H9 (cell line): Measurements from ENCODE around the gene PLK3. TPM values are rescaled to one million over a fixed set of nuclear protein-coding genes. Genes with fewer than 3 reads are reported as not detected.

Source experiments
- DNase-seq: peaks from one replicate; pipeline ENCODE4 v3.0.0-alpha.2; 2017
- H2AFZ ChIP-seq: one replicate; pipeline ENCODE4 v1.6.1; 2013; ENCODE audit warnings: mild to moderate bottlenecking, low read length, control low read depth, moderate library complexity
- H2AK5ac ChIP-seq: 2 replicates; pipeline ENCODE4 v1.6.1; 2013; ENCODE audit warnings: low read length, control low read depth, mixed read lengths; ENCODE audit not compliant: insufficient read length
- H2BK120ac ChIP-seq: one replicate; pipeline ENCODE4 v1.6.1; 2013; ENCODE audit warnings: low read depth, mild to moderate bottlenecking, low read length, control low read depth, inconsistent platforms; ENCODE audit not compliant: poor library complexity, severe bottlenecking
- H2BK12ac ChIP-seq: 2 replicates; pipeline ENCODE4 v1.6.1; 2013; ENCODE audit warnings: low read length, control low read depth, mixed read lengths, low read depth; ENCODE audit not compliant: insufficient read length
- H2BK15ac ChIP-seq: 2 replicates; pipeline ENCODE4 v1.6.1; 2013; ENCODE audit warnings: low read depth, low read length, control low read depth
- H2BK20ac ChIP-seq: one replicate; pipeline ENCODE4 v1.6.1; 2013; ENCODE audit warnings: low read depth, mild to moderate bottlenecking, low read length, control low read depth, inconsistent platforms; ENCODE audit not compliant: poor library complexity, severe bottlenecking
- H2BK5ac ChIP-seq: 2 replicates; pipeline ENCODE4 v1.6.1; 2013; ENCODE audit warnings: low read length, control low read depth, mixed read lengths; ENCODE audit not compliant: insufficient read length
- H3K14ac ChIP-seq: 2 replicates; pipeline ENCODE4 v1.6.1; 2013; ENCODE audit warnings: low read length, control low read depth; ENCODE audit not compliant: insufficient read depth
- H3K18ac ChIP-seq: 2 replicates; pipeline ENCODE4 v1.6.1; 2013; ENCODE audit warnings: low read depth, mild to moderate bottlenecking, mixed read lengths, low read length, control low read depth; ENCODE audit not compliant: insufficient read length
- H3K23ac ChIP-seq: 2 replicates; pipeline ENCODE4 v1.6.1; 2013; ENCODE audit warnings: low read length, control low read depth, mixed read lengths, low read depth; ENCODE audit not compliant: insufficient read length
- H3K23me2 ChIP-seq: 2 replicates; pipeline ENCODE4 v1.6.1; 2013; ENCODE audit warnings: low read depth, mild to moderate bottlenecking, mixed read lengths, low read length, control low read depth; ENCODE audit not compliant: insufficient read length, poor library complexity, severe bottlenecking
- H3K27ac ChIP-seq: 2 replicates; pipeline ENCODE4 v1.5.1; 2013; ENCODE audit warnings: low read length, control low read depth, mixed read lengths, low read depth; ENCODE audit not compliant: insufficient read length
- H3K27me3 ChIP-seq: 2 replicates; pipeline ENCODE4 v1.6.1; 2013; ENCODE audit warnings: low read length, control low read depth, inconsistent platforms; ENCODE audit not compliant: insufficient read depth
- H3K4ac ChIP-seq: 2 replicates; pipeline ENCODE4 v1.6.1; 2013; ENCODE audit warnings: low read depth, mild to moderate bottlenecking, control low read depth, inconsistent platforms, low read length, moderate library complexity
- H3K4me1 ChIP-seq: 2 replicates; pipeline ENCODE4 v1.6.1; 2013; ENCODE audit warnings: low read length, control low read depth, inconsistent platforms; ENCODE audit not compliant: insufficient read depth
- H3K4me2 ChIP-seq: 2 replicates; pipeline ENCODE4 v1.6.1; 2013; ENCODE audit warnings: low read length, control low read depth, mixed read lengths; ENCODE audit not compliant: insufficient read length, insufficient read depth
- H3K56ac ChIP-seq: 2 replicates; pipeline ENCODE4 v1.6.1; 2013; ENCODE audit warnings: low read depth, mild to moderate bottlenecking, mixed read lengths, low read length, control low read depth; ENCODE audit not compliant: insufficient read length
- H3K79me1 ChIP-seq: 2 replicates; pipeline ENCODE4 v1.6.1; 2013; ENCODE audit warnings: low read depth, mild to moderate bottlenecking, moderate library complexity, low read length, control low read depth, inconsistent platforms; ENCODE audit not compliant: insufficient read depth, poor library complexity, severe bottlenecking
- H3K79me2 ChIP-seq: 2 replicates; pipeline ENCODE4 v1.6.1; 2013; ENCODE audit warnings: low read length, control low read depth, inconsistent platforms; ENCODE audit not compliant: insufficient read depth
- H3K9ac ChIP-seq: 2 replicates; pipeline ENCODE4 v1.6.1; 2013; ENCODE audit warnings: low read length, control low read depth, mixed read lengths; ENCODE audit not compliant: insufficient read length; ENCODE audit errors: extremely low read depth
- H3K9me3 ChIP-seq: one replicate; pipeline ENCODE4 v1.6.1; 2013; ENCODE audit warnings: low read depth, low read length, inconsistent platforms; ENCODE audit not compliant: control insufficient read depth
- H3T11ph ChIP-seq: one replicate; pipeline ENCODE4 v1.6.1; 2013; ENCODE audit warnings: mild to moderate bottlenecking, low read length, control low read depth, inconsistent platforms
- H4K20me1 ChIP-seq: one replicate; pipeline ENCODE4 v1.6.1; 2013; ENCODE audit not compliant: control insufficient read depth, insufficient read length, insufficient read depth
- H4K5ac ChIP-seq: 2 replicates; pipeline ENCODE4 v1.6.1; 2013; ENCODE audit warnings: low read depth, mild to moderate bottlenecking, mixed read lengths, low read length, control low read depth; ENCODE audit not compliant: insufficient read length
- H4K8ac ChIP-seq: replicated peaks from 2 replicates; pipeline ENCODE4 v1.6.1; 2013; ENCODE audit warnings: low read length, control low read depth, mixed read lengths, low read depth; ENCODE audit not compliant: insufficient read length
- H4K91ac ChIP-seq: 2 replicates; pipeline ENCODE4 v1.6.1; 2013; ENCODE audit warnings: low read depth, mild to moderate bottlenecking, moderate library complexity, mixed read lengths, low read length, control low read depth; ENCODE audit not compliant: insufficient read length
- H3K27ac Mint-ChIP-seq, 3 experiments: 2 replicates in 2 of 3; 3 replicates in 1 of 3; pipeline ENCODE4 v1.8.0; 2020 to 2021; ENCODE audit warnings: mixed read lengths in 3 of 3, mild to moderate bottlenecking in 1 of 3, moderate library complexity in 1 of 3
- H3K27me3 Mint-ChIP-seq: 2 replicates; pipeline ENCODE4 v1.8.0; 2021; ENCODE audit warnings: low read depth, mild to moderate bottlenecking, moderate library complexity, mixed read lengths
- H3K36me3 Mint-ChIP-seq, 3 experiments: 2 replicates in 2 of 3; 3 replicates in 1 of 3; pipeline ENCODE4 v1.8.0; 2020 to 2021; ENCODE audit warnings: low read depth in 3 of 3, mixed read lengths in 3 of 3; ENCODE audit not compliant: insufficient read depth in 1 of 3
- H3K4me1 Mint-ChIP-seq, 2 experiments: 2 replicates each; pipeline ENCODE4 v1.8.0; 2020; ENCODE audit warnings: mixed read lengths in 2 of 2
- H3K4me3 Mint-ChIP-seq, 2 experiments: 2 replicates in 1 of 2; 3 replicates in 1 of 2; pipeline ENCODE4 v1.8.0; 2020 to 2021; ENCODE audit warnings: mild to moderate bottlenecking in 2 of 2, mixed read lengths in 2 of 2, moderate library complexity in 1 of 2
- H3K9me3 Mint-ChIP-seq, 2 experiments: 2 replicates in 1 of 2; 3 replicates in 1 of 2; pipeline ENCODE4 v1.8.0; 2020; ENCODE audit warnings: mild to moderate bottlenecking in 2 of 2, mixed read lengths in 2 of 2, moderate library complexity in 1 of 2
- WGBS: extraction: QIAGEN DNeasy Blood & Tissue Kit; methylation state at CpG from one replicate; pipeline ENCODE4 v1.1.7; 2013; ENCODE audit warnings: missing lambda C conversion rate, low lambda C conversion rate, mixed read lengths; ENCODE audit not compliant: insufficient read length; ENCODE audit errors: extremely low coverage; 5-methylcytosine and 5-hydroxymethylcytosine counted together
- total RNA-seq: library from RNA; stranded (reverse); gene quantifications from 2 replicates; pipeline ENCODE4 v1.2.1, GENCODE V29; 2021
- TF ChIP-seq, protein P1 (sequence below): fragments of 200-600 bp; sonication (generic); conservative IDR thresholded peaks from 3 replicates; pipeline ENCODE4 v1.8.0; 2021; ENCODE audit warnings: antibody characterized with exemption, mild to moderate bottlenecking

Gene PLK3
- total RNA-seq, 1 experiment from 2014 or later: 14.7 TPM

DNA sequence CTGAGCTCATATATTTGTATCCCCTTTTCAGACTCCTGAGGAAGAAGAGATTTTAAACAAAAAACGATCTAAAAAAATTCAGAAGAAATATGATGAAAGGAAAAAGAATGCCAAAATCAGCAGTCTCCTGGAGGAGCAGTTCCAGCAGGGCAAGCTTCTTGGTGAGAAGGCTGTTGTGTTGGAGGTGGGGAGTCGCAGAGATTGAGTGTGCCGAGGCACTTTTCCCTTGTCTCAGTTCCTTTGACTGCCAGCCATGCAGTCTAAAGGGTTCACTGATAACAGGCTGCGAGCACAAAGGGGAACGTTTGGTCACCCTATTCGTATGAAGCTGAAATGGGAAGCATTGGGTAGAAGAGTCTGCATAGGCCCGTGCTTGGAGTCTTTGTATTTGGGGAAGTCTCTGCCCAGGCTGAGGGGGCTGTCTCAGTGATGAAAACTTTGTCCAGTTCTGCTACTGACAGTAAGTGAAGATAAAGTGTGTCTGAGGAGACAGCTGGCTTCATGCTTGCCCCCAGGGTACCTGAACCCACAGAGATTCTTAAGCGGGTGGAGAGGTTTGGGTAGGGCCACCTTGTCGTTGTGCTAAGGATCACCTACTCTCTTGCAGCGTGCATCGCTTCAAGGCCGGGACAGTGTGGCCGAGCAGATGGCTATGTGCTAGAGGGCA, 22.1 kb upstream of the PLK3 start:
- Mint-ChIP-seq H3K27ac (peak overlapping the region in 2 of 3 experiments; percentile 87 to 95; a peak in 3 of 7 replicates), H3K27me3 (no peaks in the 10 kb centered on the region), H3K36me3 (peaks cover 33 to 68% (median 52%) of the 10 kb centered on the region in 3 experiments), H3K9me3 (0 out of 5 replicates have a peak, but pooled peaks cover 0 to 4% of the 10 kb centered on the region in 2 experiments), H3K4me3 (peak overlapping the region; percentile 81 to 95), H3K4me1 (peaks cover 18 to 22% of the 10 kb centered on the region in 2 experiments)
- H4K91ac ChIP-seq: no peak overlapping the region
- H3K27ac ChIP-seq: no peak overlapping the region
- H2BK15ac ChIP-seq: no peak overlapping the region
- no peak overlapping the region for H2AK5ac ChIP-seq
- DNase-seq: no peak
- peaks cover 2% of the 10 kb centered on the region for H3K79me1 ChIP-seq
- H3K18ac ChIP-seq: no peak overlapping the region
- peaks cover 4% of the 10 kb centered on the region for H4K20me1 ChIP-seq
- H2BK12ac ChIP-seq: no peak overlapping the region
- no peak overlapping the region for H4K5ac ChIP-seq
- H4K8ac ChIP-seq: no peak overlapping the region
- H3K79me2 ChIP-seq: peaks cover 17% of the 10 kb centered on the region; the same call in 1 of the 2 replicates
- H3T11ph ChIP-seq: no peak overlapping the region
- H3K4ac ChIP-seq: no peak overlapping the region
- H3K9ac ChIP-seq: no peak overlapping the region
- H3K23ac ChIP-seq: no peak overlapping the region
- TF ChIP-seq, protein P1, sequence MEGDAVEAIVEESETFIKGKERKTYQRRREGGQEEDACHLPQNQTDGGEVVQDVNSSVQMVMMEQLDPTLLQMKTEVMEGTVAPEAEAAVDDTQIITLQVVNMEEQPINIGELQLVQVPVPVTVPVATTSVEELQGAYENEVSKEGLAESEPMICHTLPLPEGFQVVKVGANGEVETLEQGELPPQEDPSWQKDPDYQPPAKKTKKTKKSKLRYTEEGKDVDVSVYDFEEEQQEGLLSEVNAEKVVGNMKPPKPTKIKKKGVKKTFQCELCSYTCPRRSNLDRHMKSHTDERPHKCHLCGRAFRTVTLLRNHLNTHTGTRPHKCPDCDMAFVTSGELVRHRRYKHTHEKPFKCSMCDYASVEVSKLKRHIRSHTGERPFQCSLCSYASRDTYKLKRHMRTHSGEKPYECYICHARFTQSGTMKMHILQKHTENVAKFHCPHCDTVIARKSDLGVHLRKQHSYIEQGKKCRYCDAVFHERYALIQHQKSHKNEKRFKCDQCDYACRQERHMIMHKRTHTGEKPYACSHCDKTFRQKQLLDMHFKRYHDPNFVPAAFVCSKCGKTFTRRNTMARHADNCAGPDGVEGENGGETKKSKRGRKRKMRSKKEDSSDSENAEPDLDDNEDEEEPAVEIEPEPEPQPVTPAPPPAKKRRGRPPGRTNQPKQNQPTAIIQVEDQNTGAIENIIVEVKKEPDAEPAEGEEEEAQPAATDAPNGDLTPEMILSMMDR: no peak
- H3K27me3 ChIP-seq: no peaks in the 10 kb centered on the region
- peaks cover 11% of the 10 kb centered on the region for H3K23me2 ChIP-seq
- H2BK120ac ChIP-seq: no peak overlapping the region
- WGBS: no CpG with 5 or more reads among the region's 13 CpGs
- no peak overlapping the region for H3K14ac ChIP-seq
- H3K4me2 ChIP-seq: no peak overlapping the region
- H3K56ac ChIP-seq: no peak overlapping the region
- no peak overlapping the region for H2AFZ ChIP-seq
- no peak overlapping the region for H2BK20ac ChIP-seq
- no peak overlapping the region for H2BK5ac ChIP-seq
- H3K4me1 ChIP-seq: no peaks in the 10 kb centered on the region
- H3K9me3 ChIP-seq: no peaks in the 10 kb centered on the region
